ENCODE data around the gene C3orf20.

C3orf20 gene

GRCh38 chr3:14725564-14726440, 50.9 kb downstream of the C3orf20 start:
- no peaks in the 10 kb centered on the region for H3K36me3 Mint-ChIP-seq (ENCODE audit: low read depth)
- peak overlapping the region; percentile 45 for H3K4me3 Mint-ChIP-seq
- peak overlapping the region; percentile 96 for H3K27ac Mint-ChIP-seq
- peaks cover 15% of the 10 kb centered on the region for H3K27me3 Mint-ChIP-seq (ENCODE audit: low read depth, poor library complexity)
- peaks cover 45% of the 10 kb centered on the region for H3K4me1 Mint-ChIP-seq
- no peaks in the 10 kb centered on the region for H3K9me3 Mint-ChIP-seq
- TF ChIP-seq CTCF (IDR thresholded peaks at IDR 0.05), result no peak
- DNase-seq, result peak; percentile 15

DNA sequence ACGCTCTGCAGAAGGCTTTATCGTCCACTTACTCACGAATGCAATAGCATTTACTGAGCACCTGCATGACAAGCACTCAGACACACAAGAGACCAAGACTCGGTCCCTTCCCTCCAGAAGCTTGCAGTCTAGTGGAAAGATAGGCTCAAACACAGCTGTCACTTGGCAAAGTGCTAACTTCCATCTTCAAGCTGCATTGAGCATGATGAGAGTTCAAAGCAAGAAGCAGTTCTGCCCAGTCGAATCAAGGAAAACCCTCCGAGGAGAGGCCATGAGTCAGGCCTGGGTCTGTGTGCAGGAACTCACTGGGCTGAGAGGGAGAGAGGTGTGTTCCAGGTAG, 51.5 kb downstream of the C3orf20 start:
- H3K27me3 Mint-ChIP-seq (ENCODE audit: low read depth, poor library complexity), result peaks cover 12% of the 10 kb centered on the region
- no peaks in the 10 kb centered on the region for H3K9me3 Mint-ChIP-seq
- no peaks in the 10 kb centered on the region for H3K36me3 Mint-ChIP-seq (ENCODE audit: low read depth)
- DNase-seq, result no peak
- no peak overlapping the region for H3K4me3 Mint-ChIP-seq
- no peak for TF ChIP-seq CTCF (IDR thresholded peaks at IDR 0.05)
- H3K4me1 Mint-ChIP-seq, result peaks cover 45% of the 10 kb centered on the region
- H3K27ac Mint-ChIP-seq, result peak overlapping the region; percentile 49

GRCh38 chr3:14728113-14728512, 53.2 kb downstream of the C3orf20 start:
- Mint-ChIP-seq H3K4me3 (no peak overlapping the region), H3K9me3 (no peaks in the 10 kb centered on the region), H3K36me3 (ENCODE audit: low read depth) (no peaks in the 10 kb centered on the region), H3K4me1 (peaks cover 45% of the 10 kb centered on the region), H3K27ac (no peak overlapping the region), H3K27me3 (ENCODE audit: low read depth, poor library complexity) (peaks cover 16% of the 10 kb centered on the region)
- no peak for TF ChIP-seq CTCF (IDR thresholded peaks at IDR 0.05)
- no peak for DNase-seq

DNA sequence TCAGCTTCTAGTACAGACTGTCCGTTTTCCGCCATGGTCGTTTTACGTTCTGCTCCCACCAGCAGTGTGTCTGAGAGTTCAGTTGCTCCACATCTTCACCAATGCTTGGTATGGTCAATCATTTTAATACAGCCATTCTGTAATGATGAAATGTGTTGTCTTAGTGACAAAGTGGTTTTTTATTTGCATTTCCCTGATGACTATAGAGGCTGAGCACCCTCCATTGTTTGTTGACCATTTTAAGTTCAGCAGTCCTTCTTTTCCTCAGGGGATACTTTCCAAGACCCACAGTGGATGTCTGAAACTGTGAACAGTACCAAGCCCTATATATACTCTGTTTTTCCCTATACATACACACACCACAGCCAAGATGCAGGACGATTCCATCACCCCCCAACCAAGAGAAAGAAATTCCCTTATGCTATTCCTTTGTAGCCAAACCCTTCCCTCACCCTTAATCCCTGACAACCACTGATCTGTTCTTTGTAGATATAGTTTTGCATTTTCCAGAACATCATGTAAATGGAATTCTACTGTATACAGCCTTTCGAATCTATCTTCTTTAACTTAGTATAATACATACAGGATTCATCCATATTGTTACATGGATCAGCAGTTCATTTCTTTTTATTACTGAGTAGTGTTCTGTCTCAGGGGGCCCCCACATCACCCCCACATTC, 55.9 kb downstream of the C3orf20 start:
- Mint-ChIP-seq H3K4me1 (peaks cover 26% of the 10 kb centered on the region), H3K9me3 (peaks cover 4% of the 10 kb centered on the region), H3K4me3 (no peak overlapping the region), H3K36me3 (ENCODE audit: low read depth) (no peaks in the 10 kb centered on the region), H3K27ac (no peak overlapping the region), H3K27me3 (ENCODE audit: low read depth, poor library complexity) (peaks cover 16% of the 10 kb centered on the region)
- DNase-seq, result no peak
- TF ChIP-seq CTCF (IDR thresholded peaks at IDR 0.05), result no peak

DNA sequence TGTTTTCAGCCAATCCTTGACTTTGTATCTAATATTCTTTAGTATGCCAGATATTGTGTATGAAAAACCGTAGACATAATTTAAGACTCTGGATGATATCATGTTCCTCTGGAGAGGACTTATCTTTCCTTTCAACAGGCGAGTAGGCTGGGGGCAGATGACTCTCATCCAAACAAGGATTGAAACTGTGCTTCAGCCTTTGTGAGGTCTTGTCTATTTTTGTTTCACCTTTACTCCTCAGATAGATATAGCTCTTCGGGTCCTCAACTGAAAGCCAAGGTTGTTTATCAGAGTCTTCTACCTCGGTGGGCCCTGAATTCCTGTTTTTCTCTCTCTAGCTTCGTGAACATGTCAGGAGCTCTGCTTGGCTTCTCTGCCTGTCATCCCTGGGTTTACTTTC, 66.0 kb downstream of the C3orf20 start:
- no peak for DNase-seq
- TF ChIP-seq CTCF (IDR thresholded peaks at IDR 0.05), result no peak
- Mint-ChIP-seq H3K27me3 (ENCODE audit: low read depth, poor library complexity) (peaks cover 22% of the 10 kb centered on the region), H3K9me3 (peaks cover 34% of the 10 kb centered on the region), H3K4me3 (no peak overlapping the region), H3K27ac (no peak overlapping the region), H3K36me3 (ENCODE audit: low read depth) (no peaks in the 10 kb centered on the region), H3K4me1 (no peaks in the 10 kb centered on the region)

All from nephron progenitor cell (in vitro differentiated cells).